ENCODE results near the gene CEBPB.

- TF ChIP-seq POLR2AphosphoS5 (IDR thresholded peaks at IDR 0.05; ENCODE audit: low read depth, low read length) (no peak), FOXP2 (optimal IDR thresholded peaks at IDR 0.05; ENCODE audit: borderline replicate concordance, extremely low read depth, extremely low read length, insufficient read depth) (no peak), SIN3A (IDR thresholded peaks at IDR 0.05; ENCODE audit: borderline replicate concordance, insufficient read depth, low read length) (no peak), TAF1 (IDR thresholded peaks at IDR 0.05; ENCODE audit: borderline replicate concordance, insufficient read depth, low read length) (no peak)
Observed at GRCh38 chr20:50227506-50227905, 36.9 kb downstream of the CEBPB start.
